GM18951 (cell line): ENCODE results near the gene HUNK.

ENCODE experiments used
- POLR2A ChIP-seq: IDR thresholded peaks from 4 replicates; pipeline ENCODE4 v1.6.1; 2011; ENCODE audit warnings: mild to moderate bottlenecking; ENCODE audit not compliant: insufficient read length, insufficient read depth; ENCODE audit errors: extremely low read depth
- in situ Hi-C: fragments of 300-500 bp; cut with MboI; formaldehyde crosslinking; loops from one replicate; pipeline ENCODE4 v1.12.0; 2022; ENCODE audit warnings: low sequenced_read_pairs, mixed read lengths, inconsistent platforms; ENCODE audit not compliant: unreplicated experiment

HUNK gene

DNA sequence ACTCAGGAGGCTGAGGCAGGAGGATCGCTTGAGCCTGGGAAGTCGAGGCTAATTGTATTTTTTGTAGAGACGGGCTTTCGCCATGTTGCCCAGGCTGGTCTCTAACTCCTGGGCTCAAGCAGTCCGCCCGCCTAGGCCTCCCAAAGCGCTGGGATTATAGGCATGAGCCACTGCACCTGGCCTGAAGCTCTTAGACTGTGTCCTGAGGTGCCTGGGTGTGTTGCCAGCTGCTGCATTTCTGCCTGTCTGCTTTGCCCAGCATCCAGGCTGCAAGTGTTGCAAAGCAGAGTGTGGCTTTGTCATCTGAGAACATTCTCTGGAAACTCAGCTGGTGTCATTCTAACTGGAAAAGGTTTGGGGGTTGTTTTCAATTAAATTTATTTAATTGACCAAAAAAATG is 105.0 kb downstream of the HUNK start:
- in situ Hi-C loops = no loop called here
- no peak for TF ChIP-seq POLR2A

DNA sequence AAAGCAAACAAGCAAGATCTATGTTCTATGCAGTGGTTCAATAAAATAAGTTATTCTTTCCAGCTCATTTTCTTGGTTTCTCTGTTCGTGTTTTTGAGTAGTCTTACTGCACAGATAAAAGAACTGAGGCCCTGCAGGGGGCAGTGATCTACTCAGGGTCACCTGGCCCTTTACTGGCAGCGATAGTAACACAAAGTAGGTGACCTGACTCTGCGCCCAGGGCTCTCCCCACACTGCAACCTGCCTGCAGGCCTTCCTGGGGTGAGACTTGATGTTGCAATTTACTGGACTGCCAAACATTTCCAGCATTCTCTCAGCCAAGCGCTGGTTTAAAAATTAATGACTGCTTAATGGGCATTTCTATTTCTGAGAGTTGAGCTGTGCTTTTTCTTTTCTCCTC is 110.3 kb downstream of the HUNK start:
- no peak for TF ChIP-seq POLR2A
- in situ Hi-C loops = no loop called here

DNA sequence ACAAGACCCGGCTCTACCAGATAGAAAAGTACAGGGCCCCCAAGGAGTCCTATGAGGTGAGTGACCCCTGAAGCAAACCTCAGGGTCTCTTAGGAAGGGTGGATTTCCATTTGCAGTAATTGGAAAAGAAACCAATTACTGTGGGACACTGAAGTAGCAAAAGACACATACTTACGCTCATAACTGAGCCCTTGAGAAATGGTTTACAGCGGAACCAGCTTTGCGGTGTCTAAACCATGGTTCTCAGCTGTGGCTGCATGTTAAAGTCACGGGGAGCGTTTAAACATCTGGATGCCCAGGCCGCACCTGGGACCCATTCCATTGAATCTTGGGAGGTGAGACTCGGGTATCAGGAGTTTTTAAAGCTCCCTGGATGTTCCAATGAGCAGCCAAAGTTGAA is 110.7 kb downstream of the HUNK start:
- no peak for TF ChIP-seq POLR2A
- in situ Hi-C loops = no loop called here

DNA sequence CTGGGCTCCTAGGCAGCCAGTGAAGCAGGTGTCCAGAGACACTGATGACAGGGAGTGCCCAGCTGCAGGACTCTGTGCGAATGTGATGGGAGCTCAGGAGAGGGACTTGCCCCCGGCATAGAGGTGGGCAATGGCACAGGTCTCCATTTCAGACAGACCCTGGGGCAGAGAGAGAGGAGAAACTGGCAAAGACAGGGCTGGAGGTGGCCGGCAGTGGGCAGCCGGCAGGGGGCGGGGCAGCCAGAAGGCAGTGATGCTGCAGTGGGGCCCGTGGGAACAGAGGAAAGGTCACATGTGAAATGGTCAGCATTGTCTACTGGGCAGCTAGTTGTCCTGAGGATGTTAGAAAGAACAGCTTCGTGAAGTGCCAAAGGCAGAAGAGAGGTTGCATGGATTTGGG is 112.6 kb downstream of the HUNK start:
- in situ Hi-C loops = no loop called here
- TF ChIP-seq POLR2A = no peak

DNA sequence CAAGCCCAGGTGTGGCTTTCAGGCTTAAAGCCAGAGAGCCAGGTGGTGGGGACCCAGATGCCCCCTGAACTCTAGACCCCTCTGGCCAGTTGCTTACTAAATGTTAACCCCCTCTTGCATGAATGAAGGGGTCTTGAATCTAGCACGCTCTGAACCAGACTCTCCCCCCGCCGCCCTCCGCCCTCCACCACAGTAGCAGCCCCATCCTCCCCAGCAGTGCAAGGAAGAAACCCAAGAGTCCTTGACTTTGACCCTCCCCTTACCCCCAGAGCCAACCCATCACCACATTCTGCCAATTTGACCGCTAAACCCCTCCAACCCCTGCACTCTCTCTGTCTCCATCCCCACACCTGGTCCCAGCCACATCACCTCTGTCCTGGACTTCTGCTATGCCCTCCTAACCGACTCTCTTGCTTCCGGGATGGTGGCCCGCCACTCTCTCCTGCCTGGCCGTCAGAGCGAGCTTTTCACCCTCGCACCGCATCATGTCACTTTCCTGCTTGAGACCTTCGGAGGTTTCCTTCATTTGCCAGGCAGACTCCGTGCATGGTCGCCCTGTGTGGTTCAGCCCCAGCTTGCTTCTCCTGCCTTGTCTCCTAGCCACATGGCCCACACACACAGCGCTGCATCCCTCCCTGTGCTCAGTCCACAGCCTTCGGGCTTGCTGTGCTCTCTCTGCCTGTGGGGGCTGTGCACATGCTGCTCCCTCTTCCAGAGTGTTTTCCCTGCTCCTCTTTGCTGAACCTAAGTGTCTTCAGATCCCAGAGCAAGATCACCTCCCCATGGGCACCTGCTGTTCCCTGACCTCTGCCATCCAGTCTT is 113.4 kb downstream of the HUNK start:
- in situ Hi-C loops = no loop called here
- TF ChIP-seq POLR2A = no peak

DNA sequence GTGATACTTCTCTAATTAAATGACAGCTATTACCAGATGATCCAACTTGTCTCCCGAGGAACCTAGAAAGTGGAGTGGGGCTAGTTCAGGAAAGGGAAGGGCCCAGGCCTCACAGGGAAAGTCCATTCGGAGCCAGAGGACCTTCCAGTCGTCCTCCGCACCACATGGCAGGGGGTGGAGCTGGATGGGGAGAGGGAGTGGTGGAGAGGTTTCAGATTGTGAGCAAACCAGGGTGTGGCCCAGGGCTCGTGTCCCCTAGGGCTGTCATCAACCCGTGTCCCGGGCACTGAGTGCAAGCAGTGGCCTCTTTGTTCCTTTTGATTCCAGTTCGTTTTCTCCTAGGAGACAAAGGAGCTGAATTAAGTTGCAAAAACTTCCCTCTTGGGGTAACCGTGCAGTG is 114.9 kb downstream of the HUNK start:
- in situ Hi-C loops = no loop called here
- TF ChIP-seq POLR2A = no peak

DNA sequence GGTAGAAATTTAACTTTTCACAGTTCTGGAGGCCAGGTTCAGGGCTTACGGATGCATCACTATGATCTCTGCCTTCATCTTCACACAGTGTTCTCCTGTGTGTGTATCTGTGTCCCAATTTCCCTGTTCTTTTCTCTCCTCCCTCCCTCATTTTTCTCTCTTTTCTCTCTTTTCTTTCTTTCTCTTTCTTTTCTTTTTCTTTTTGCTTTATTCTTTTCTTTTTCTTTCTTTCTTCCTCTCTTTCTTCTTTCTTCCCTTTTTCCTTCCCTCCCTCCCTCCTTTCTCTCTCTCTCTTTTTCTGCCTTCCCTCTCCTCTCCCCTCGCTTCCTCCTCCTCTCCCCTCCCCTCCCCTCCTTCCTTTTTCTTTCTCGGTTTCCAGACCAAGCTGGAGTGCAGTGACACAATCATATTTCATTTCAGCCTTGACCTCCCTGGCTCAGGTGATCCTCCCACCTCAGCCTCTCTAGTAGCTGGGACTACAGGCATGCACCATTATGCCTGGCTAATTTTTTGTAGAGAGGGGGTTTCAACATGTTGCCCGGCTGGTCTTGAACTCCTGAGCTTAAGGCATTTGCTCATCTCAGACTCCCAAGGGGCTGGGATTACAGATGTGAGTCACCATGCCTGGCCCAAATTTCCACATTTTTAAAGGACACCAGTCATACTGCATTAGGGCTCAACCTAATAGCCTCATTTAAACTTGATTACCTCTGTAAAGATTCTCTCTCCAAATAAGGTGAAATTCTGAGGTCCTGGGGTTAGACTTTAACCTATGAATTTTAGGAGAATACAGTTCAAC is 115.9 kb downstream of the HUNK start:
- in situ Hi-C loops = no loop called here
- no peak for TF ChIP-seq POLR2A

DNA sequence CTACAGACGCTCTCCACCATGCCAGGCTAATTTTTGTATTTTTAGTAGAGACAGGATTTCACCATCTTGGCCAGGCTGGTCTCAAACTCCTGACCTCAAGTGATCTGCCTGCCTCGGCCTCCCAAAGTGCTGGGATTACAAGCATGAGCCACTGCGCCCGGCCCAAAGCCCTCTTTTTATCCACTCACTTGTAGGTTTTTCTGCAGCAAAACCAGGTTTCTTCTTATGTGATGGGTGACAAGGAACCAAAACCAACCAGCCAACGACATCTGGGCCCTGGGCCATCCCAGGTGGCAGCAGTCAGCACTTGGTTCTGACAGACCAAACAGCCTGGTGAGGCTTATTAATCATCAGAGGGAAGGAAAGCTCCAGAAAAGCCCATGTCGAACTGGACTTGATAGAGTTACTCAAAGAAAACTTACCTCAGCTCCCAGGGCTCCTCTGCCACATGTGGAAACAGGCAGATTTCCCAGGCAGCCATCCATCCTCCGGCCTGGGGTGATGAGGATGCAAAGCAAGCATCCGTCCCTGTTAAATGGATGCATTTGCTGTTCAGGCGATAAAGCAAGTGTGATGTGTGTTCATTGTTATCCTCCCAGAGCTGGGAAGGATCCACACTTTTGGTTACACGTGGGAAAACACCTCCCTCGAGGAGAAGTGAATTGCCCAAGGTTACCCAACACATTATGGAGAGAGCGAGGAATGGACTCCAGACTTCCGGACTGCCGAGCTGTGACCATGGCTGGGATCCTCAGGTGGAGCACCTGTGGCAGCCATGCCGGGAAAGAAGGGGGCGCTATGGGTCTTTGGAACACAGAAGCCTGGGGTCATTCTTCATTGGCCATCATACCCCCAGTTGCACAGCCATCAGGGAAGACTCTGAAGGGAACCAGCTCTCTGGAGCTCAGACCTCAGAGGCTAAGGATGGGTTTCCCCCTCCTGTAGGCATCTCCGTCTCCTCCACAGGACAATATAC is 118.8 kb downstream of the HUNK start:
- in situ Hi-C loops = no loop called here
- TF ChIP-seq POLR2A = no peak

DNA sequence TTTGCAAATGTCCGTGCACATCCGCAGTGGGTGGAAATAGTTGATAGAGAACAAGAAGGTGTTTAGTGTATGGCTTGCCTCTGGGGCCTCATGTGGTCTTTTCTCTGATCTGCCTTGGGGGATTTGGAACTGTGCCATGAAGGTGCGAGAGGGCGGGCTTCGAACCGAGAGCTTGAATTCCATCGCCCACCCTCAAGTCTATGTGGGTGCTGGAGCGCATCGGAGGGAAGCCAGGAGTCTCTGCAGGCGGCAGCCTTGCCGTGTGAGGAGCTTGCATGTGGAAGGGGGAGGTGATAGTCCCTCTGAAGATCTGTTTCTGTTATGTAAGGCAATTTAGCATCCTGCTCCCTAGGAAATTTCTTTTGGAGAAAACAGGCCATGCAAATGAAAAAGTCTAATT is 119.6 kb downstream of the HUNK start:
- no peak for TF ChIP-seq POLR2A
- in situ Hi-C loops = no loop called here

DNA sequence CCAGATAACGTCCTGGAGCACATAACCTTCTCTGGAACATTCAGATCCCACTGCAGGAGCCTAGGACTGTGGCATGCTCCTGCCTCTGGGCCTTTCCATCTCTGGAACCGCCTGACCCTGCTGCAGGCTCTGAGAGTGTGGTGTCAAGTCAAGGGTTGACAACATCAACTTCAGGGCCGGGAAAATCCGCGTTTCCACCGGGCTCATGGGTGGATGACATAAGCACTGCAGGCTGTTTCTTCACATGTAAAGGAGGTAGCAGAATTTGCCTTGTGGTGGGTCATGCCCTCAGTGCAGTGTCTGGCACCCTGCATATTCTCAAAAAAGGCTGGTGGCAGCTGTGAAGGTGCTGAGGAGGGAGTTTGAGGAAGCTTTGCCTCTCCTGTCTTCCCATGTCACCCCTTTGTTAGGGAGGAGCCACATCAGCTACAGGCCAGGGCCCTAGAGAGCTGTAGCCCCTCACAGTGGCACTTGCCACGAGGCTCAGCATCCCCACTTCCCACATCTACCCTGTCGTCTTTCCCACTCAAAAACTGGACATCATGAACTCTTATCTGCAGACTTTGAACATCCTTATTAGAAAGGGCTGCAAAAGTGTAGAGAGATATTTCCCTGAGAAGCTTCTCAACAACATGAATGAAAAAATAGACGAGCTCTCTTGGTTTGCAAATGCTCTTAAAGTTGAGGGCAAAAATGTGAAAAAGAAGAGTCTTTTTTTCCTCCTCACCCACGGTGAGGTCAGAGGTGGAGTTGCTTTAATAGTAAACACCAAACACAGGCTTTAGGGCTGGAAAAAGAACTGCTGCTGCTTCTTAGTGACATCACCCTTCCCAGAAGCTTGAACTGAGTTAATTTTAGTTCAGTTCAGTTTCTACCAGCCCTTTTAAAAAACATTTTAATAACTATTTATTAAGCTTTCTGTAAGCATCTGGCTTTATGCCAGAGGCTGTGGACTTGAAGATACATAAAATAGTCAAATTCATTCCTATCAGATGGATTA is 121.3 kb downstream of the HUNK start:
- TF ChIP-seq POLR2A = no peak
- in situ Hi-C loops = no loop called here

DNA sequence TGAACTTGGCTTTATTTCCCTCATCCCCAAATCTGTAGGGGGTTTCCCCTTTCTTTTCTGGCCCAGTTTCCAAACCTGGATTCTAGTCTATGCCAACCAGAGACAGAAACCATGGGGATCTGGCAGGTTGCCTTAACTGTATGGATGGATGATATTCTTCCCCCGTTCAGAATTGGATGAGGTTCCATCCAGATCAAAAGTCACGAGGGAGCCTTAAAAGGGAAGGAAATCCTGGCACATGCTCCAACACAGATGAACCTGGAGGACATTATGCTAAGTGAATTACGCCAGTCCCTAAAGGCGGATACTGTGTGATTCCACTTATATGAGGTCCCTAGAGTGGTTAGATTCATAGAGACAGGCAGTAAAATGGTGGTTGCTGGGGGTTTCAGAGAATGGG is 124.4 kb downstream of the HUNK start:
- in situ Hi-C loops = no loop called here
- no peak for TF ChIP-seq POLR2A
